ENCODE measurements around the gene UNC13A.

Gene UNC13A

DNA sequence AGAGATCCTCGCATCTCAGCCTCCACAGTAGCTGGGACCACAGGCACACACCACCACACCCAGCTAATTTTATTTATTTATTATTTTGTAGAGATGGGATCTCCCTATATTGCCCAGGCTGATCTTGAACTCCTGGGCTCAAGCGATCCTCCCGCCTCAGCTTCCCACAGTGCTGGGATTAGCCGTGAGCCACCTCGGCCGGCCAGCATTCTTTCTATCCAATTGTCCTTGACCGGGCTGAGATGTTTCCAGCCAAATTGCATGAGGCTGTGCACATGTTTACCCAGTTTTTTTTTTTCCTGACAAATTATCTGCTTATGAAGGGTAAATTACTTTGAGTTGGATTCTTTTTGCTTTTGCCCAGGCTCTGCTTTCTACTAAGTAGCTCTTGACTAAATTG is 28.2 kb downstream of the UNC13A start:
- no peak for DNase-seq

DNA sequence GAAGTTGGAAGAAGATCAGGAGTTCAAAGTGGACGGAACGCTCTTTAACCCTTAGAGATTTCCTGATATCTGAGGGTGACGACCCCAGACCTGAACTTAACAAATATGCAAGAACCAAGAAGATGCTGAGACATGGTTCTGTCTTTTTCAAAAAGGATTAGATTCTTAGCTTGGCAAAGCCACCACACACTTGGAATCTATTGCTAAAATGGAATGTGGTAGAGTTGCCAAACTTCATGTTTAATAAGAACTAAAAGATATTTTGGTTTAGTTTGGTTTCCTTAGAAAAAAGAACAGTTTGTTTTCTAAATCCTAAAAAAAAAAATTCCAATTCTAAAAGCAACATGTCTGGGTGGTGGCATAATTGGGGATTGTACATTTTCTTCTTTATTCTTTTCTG is 29.5 kb downstream of the UNC13A start:
- no peak for DNase-seq

DNA sequence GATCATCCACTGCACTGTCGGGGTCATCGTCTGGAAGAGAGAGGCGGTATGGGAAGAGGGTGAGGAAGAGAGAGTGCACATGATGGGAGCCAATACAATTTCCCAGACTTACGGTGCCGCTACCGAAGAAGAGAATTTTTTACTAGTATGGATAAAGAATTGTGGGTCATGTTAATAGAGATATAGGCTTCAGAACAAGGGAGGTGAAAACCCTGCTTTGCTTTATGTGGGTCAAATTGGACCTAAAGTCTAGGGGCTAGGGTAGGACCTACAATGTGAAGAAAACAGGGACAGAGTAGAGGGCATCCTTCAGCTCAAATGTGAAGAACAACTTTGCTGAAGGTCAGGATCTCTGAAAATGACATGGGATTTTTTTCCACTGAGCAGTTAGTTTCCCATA is 29.9 kb downstream of the UNC13A start:
- no peak for DNase-seq

DNA sequence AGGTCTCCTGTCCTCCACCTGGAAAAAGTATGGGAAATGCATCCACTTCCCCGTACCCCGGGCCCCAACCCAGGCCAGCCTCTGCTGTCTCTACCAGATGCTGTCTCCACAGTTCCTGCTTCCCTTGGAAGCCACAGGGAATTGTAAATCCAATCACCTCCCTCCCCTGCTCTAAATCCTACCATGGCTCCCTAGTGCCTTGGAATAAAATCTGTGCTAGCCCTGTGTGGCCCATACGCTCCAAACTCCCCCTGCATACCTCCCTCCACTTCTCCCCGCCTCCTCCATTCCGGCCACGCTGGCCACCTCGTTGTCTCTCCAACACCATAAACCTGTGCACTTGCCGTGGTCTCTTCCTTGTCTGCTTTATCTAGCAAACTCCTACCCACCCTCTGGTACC is 31.2 kb downstream of the UNC13A start:
- DNase-seq: no peak

DNA sequence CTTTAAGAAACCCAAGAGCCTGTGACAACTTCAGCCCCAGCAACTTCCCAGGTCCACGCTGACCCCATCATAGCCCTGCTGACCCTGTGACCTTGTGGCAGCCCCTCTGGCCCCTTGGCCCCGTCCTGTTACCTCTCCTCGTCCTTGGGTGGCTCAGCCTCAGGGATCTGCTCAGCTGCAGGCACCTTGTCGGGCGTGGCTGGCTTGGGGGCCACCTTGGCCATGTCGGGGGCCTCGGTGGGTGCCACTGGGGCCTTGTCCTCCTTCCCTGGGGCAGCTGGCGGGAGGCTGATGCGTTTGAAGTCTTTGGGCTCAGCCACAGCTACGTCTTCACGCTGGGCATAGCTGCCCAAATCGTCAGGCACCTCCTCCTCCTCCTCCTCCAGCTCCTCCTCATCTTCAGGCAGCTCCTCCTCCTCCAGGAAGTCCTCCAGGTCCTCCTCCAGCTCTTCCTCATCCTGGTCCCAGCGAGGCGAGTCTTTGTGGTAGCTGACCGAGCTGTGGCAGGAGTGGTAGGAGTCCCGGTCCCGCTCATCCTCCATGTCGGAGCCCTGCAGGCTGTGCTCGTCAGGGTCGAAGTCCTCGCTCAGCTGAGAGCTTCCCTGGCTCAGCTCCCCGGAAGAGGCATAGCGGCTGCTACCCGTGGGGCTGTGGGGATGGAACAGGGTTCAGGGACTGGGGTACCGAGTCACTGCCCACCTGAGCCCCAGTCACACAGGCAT is 32.2 kb downstream of the UNC13A start:
- DNase-seq: no peak

DNA sequence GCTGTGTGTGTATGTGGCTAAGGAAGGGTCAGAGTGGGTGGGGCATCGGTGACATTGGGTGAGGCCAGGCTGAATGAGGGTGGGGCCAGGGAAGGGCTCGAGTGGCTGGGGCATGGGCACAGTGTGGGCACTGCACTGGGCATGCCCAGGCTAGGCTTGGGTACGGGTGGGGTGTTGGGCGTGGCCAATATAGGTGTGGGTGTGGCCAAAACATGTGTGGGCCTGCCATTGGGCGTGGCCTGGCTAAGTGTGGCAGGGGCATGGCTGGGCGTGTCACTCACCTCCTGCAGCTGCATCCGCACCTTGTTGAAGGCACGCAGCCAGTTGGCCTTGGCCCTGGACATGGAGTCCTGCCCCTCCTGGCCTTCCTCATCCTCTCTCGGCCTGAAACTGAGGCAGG is 33.2 kb downstream of the UNC13A start:
- DNase-seq: no peak

DNA sequence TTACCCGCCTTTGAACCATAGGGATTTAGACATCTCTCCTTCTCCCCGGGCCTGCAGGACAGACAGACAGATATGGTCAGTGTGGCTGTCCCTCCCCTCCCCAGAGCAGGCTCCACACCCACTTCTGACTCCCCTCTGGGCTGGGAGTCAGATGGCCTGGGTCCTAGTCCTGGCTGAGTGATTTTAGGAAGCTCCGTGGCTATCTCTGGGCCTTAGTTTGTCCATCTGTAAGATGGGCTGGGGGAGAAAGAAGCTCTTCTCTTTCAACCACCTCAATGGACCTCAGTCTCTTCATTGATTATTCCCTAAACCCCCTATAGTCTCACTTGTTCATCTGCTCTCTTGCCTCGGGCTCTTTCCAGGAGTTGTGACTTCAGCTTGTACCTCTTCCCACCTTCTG is 35.5 kb downstream of the UNC13A start:
- DNase-seq: no peak

DNA sequence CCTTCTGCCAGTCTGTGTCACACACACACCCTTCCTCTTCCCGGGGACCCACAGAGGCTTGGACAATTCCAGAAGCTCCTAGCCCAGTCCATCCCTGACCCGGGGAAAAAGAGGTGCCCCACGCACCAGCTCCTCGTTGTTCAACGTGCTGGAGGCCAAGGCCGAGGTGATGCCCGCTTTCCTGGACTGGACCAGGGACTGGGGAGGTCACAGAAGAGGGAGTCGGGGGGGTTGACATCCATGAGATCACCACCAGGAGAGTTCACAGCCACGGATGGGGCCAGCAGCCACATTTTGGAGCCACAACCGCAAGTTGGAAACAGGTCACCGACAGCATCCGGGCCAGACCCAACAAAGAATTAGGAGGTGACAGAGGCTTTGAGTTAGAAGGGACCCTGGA is 39.4 kb downstream of the UNC13A start:
- DNase-seq: no peak

DNA sequence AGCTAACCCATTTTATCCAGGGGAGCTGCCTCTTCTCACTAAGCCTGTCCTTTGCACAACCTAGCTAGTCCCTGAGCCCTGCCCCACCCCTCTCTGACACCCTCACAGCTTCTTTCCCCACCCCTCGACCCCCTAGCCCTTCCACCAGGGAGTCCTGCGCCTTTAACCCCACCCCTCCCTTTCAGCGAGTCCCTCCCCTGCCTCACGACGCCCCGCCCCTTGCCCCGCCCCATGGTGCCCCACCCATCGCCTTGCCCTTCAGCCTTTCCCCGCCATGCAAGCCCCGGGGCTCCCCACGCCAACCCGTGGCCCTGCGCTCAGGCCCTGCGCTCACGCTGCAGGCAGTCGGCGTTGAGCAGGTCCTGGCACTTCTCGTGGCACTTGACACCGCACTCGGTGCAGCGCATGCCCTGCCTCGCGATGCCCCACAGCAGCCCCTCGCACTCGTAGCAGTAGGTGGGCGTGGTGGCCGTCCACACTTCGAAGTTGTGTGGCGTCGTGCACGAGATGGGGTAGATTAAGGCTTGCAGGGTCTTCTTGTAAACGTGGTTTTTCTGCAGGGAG is 40.0 kb downstream of the UNC13A start:
- no peak for DNase-seq

DNA sequence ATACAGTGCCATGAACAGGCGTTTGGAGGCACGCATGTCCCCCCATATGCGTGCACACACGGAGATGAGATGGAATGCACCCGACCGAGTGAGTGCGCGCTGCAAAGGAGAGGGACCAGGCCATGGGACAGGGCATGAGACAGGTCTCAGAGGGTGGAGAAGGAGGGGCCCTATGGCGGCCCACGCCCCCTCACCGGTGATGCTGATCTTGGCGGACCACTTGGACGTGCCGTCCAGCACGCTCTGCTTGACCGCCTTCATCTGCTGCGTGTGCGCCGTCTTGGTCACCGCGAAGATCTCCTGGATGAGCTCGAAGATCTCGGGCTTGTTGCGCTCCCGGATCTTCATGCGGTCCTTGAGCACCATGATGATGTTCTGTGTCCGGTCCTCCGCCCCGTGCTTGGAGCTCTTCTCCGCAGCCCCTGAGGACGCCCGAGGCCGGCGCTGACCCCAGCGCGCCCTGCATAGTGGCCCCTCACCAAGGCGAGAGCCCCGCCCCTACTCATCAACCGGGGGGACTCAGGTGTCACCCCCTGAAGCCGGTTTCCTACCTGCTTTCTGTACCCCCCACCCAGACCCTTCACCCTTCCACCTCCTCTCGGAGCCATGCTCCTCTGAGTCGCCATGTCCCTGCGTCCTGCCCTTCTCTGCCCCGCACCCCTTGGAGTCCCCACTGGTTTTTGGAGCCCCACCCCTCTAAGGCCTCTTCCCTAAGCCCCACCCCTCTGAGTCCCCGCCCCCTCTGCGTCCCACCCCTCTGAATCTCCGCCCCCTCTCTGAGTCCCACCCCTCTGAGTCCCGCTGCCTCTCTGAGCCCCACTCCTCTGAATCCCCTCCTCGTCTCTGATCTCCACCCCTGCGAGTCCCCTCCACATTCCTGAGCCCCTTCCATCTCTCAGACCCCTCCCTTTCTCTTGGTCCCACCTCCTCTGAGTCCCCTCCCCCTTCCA is 40.8 kb downstream of the UNC13A start:
- DNase-seq: no peak

DNA sequence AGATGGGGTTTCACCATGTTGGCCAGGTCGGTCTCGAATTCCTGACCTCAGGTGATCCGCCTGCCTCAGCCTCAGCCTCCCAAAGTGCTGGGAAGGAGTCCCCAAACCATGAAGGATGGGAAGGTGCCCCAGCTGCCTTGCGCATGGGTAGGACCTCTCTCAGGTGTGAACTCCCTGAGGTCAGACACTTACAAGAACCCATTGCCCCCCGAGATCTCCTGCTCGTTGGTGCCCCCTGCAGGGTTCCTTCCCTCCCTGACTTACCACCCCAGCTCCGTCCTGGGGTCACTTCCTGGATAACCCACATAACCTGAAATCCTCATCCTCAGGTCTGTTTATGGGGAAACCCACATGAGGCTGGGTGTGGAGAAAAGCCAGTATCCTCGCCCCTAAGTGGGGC is 41.7 kb downstream of the UNC13A start:
- DNase-seq: no peak

DNA sequence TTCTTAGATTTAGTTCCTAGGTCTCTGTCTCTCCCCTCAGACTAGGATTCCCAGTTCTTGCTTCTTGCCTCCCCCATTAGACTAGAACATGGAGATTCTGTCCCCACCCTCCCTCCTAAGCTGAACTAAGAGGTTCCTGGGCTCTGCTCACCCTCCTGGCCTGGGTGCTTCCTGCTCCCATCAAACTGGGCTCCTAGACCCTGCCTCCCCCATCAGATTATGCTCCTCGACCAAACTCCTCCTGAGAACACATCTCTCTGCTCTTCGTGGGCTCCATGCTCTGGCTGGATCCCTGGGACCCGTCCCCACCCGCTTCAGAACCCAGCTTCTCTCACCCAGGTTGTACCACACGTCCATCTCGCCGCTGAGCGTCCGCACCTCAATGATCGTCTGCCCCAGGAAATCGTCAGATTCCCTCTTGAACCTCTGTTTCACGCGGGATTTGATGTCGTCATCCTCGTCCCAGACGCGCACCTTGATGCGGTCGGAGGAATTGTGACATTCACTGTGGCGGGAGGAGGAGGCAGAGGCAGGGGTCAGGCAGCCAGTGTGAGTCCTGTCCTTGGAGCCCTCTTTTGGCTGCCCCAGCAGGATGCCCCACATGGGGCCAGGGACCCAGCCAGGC is 42.7 kb downstream of the UNC13A start:
- no peak for DNase-seq

DNA sequence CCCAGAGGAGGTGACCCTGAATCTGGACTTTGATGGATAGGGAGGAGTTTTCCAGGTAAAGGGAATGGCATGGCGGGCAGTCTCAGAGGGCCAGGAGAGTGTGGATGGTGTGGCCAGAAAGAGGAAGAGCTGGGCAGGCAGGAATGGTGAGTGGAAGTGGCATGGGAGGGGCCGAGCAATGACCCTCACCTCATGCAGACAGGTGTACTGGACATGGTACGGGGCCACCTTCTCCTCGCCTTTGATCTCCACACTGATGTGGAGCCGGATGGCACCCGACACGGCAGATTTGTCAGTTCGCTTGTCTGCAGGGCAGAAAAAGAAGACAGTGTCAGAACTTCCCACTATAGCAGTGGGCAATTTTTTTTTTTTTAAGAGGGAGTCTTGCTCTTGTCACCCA is 45.5 kb downstream of the UNC13A start:
- DNase-seq: no peak

DNA sequence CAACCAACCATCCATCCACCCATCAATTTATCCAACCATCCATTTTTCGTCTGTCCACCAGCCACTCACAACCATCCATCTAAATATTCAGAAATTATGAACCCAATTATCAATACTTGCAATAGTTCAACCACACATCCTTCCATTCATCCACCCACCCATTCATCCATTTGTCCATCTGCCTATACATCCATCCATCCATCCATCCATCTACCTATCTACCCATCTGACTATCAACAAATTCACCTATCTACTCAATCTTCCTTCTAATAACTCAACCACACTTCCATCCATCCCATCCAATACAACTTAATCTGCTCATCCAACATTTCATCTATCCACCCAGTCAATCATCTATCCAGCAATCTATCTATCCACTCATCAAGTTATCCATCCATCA is 46.3 kb downstream of the UNC13A start:
- DNase-seq: no peak

DNA sequence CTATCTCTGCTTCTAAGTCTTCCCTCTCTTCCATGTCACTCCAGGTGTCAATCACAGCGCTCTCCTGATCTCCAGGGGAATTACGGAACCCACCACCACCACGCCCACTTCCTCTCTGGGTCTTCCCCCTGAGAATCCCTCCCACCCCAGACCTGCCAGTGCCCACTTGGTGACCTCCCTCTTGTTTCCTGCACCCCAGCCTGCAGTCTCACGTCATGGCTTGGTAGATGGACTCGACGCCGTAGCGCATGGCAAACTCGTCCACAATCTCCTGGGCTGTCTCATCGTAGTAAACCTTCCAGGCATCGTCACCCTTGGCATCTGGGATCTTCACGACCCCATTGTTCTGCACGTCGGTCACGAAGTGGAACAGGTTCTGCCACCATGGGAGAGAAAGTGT is 47.0 kb downstream of the UNC13A start:
- no peak for DNase-seq

DNA sequence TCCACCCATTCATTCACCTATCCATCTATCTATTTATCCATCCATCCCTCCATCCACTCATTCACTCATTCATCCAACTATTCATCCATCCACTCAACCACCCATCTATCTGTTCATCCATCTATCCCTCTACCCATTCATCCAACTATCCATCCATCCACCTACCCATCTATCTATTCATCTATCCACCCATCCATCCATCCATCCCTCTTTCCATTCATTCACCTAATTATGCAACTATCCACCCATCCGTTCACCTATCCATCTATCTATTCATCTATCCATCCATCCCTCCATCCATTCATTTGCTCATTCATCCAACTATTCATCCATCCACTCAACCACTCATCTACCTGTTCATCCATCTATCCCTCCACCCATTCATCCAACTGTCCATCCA is 54.5 kb downstream of the UNC13A start:
- DNase-seq: no peak

DNA sequence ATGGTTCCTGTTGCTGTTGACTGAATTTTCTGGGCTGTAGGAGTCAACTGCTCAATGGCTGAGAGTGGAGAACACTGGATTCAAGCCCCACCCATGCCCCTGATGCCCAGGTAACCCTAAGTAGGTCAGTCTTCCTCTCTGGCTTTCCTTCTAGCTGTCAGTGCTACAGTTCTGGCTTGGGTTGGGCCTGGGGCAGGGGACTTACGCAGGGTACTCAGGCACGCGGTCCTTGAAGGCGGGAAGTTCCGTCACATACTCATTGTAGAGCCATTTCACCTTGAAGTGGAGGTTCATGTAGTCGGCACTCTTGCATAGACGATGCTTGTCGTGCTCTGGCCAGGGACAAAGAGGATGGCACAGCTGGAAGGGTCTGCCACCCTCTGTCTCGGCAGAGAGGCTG is 55.6 kb downstream of the UNC13A start:
- no peak for DNase-seq

DNA sequence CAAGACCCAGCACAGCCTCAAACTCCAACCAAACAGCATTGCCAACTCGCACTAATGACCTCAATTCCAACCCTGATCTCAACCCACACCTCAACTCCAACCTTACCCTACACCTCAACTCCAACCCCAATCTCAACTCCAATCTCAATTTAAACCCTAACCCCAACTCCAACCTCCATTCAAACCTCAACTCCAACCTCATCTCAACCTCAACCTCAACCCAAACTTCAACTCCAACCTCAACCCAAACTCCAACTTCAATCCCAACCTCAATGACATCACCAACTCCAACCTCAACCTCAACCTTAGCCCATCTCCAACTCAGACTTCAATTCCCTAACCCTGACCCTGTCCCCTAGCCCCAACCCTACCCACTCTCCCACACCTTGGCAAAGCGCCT is 58.4 kb downstream of the UNC13A start:
- DNase-seq: no peak

DNA sequence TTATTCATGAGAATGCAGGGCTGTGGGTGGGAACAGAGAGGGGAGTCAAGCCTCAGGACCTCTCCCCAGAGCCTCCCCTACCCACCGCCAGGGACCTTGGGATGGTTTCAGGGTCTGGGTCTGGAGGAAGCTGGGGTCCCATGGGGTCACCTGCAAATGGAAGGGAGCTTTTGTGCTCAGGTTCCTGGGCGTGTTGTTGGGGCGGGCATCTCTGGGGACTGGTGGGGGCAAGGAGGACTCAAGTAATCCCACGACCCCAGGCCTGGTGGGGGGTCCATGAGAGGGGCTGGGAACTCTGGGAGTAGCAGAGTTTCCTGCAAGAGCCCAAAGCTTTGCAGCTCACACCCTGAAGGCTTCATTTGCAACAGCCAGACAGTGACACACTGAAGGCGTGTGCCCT is 60.2 kb downstream of the UNC13A start:
- DNase-seq: no peak

DNA sequence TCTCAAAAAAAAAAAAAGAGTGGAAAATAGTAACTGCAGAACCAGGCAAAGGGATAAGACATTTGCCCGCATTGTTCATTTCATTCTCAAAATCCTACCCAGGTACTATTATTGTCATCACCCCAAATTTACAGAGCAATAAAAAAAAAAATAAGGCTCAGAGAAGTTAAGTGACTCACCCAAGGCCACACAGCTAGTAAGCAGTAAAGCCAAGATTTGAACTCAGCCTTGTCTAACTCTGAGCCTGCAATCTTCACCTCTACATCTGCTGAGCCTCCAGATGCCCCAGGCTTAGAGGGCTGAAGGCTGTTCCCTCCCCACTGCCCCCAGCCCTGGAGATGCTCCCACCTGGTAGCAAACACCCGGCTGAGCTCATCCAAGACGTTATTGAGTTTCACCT is 61.0 kb downstream of the UNC13A start:
- DNase-seq: no peak

DNA sequence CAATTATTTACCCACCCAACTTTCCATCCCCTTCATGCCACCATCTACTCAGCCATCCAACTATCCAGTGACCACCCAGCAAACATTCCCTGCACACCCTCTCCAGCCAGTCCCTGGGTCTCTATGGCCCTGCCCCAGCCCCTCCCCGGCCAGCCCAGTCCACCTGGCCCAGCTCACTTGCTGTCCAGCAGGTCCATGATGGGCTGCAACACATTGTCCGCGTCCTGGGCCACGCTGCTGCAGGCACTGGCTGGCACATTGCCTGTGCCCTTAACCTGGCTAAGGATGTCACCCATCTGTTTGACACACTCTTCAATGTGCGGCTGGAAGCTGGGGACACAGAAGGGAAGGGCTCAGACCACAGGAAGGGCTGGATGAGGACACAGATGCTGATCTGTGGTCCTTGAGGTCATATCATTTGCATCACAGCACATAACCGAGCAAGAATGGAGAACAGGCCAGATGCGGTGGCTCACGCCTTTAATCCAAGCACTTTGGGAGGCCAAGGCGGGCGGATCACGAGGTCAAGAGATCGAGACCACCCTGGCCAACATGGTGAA is 61.6 kb downstream of the UNC13A start:
- no peak for DNase-seq

DNA sequence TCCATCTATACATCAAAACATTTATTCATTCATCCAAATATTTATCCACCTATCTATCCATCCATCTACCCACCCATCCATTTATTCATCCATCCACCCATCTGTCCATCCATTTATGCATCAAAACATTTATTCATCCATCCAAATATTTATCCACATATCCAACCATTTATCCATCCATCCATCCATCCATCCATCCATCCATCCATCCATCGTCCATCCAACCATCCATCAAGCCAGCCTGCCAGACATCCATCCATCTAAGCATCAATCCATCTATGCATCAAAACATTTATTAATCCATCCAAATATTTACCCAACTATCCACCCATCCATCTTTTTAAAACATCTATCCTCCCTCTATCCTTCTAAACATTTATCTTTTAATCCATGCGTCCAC is 62.2 kb downstream of the UNC13A start:
- no peak for DNase-seq

DNA sequence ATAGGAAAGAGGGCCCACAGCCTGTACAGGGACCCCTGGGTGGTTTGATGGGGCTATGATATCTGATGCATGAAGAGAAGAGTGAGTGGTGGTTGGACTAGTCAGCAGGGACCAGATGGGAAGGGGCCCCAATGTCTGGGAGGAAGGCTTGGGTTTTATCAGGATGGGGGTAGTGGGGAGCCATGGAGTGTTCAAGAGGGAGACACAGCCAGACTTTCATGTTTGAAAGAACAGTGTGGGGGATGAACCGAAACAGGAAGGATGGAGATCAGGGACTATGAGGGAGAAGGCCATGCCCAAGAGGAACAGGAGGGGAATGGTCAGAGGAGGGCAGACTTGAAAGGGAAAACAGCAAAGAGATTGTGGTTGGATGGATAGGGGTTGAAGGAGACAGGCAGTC is 63.1 kb downstream of the UNC13A start:
- DNase-seq: no peak

Data from DMS79 treated with DMSO at 0.1 percent for 48 hours (cell line).